ENCODE data around the gene GOSR1.
"Not testable (repeated sequence)": the region's sequence is repeated elsewhere in the genome, so short reads cannot be mapped to it uniquely, and the experiment has no call there.

The GOSR1 gene

DNA sequence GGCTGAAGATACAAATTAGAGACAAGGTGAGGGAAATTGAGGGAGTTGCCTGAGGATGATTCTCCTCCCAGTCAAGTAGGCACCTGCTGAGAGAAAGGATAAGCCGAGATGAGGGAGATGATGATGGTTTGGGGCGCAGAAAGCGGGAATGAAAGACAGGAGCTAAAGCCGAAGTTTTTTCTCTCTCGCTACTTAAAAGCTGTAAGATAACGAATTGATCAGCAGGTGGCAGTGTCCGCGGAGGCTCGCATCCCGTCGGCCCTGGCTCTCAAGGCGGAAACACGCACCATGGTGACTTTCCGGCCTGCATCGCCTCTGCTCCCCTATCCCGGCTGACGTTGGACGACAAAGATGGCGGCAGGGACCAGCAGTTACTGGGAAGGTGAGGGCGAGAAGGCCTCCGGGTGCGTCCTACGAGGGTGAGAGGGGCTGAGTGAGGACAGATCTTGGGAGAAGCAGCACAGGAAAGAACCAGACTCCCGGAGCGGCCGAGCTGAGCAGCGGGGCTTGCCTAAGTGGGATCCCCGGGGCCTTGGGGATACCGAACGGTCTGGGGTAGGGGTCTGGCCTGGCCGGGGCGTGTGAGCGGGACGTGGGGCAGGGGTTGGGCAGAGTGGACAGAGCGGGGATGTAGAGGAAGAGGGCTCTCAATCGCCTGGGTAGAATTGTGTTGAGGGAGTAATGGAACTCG is at the start of gene GOSR1:
Gene GOSR1 (plus strand): TSS at position 326 of the 691 bp plus-strand sequence. CDS start 26 bp downstream, at position 352.
- DNase-seq = peak; percentile 95

DNA sequence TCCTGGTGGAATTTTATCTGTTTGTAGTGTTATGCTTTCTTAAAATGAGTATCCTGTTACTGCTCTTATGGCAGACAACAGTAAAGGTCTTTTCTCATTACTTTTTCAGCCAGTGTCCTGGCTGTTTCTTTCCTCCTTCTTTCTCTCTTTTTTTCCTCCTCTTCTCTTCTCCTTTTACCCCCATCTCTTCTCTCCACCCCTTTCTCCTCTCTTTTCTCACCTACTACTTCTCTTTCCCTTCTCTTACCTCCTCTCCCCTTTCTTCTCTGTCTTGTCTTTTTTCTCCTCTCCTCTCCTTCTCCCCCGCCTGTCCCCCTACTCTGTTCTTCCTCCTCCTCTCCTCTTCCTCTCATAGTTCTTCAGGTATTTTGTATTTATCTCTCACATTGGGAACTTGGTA is 49.6 kb upstream of the GOSR1 start:
- DNase-seq = no peak

DNA sequence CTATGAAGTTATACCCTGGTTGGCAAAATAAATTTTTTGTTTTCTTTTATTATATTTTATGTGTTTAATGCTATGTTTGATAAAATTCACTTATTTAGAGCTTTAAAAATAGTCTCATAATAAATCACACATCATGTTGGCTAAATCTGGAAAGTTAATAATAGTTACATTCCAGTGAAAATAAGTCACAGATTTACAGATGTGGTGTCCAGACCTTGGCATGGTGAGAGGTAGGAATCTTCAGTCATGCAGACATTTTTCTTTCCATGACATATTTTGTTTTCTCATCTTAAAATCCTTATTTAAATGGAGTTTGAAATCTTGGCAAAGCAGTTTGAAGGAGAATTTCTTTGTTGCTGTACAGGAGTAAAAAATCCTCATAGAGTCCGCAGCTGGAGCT is 48.1 kb upstream of the GOSR1 start:
- DNase-seq = no peak

DNA sequence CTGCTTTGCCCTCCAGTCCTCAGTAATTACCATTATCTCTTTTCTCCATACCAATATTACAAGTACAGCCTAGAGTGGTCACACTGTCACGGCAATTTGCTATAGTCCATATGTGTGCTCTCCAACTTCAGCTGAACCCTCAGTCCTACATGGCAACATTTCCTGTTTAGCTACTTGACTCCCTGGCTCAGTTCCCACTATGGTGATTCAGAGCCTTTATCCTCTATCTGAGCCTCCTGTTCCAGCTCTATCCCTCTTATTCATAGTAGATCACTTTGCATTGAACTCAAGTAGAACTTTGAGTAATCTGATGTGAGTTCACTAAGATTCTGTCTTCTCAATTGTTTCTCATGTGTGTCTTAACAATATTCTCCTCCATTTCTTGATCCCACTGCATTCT is 43.7 kb upstream of the GOSR1 start:
- no peak for DNase-seq

DNA sequence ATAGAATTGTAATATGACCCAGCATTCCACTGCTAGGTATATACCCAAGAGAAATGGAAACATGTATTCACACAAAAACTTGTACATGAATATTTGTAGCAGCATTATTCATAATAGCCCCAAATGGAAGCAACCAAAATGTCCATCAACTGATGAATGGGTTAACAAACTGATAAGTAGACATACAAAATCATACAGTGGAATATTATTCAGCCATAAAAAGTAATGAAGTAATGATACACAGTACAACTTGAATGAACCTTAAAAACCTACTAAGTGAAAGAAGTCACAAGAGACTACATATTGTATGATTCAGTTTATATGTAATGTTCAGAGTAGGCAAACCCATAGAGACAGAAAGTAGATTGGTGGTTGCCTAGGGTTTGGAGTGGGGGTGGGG is 40.5 kb upstream of the GOSR1 start:
- no peak for DNase-seq

DNA sequence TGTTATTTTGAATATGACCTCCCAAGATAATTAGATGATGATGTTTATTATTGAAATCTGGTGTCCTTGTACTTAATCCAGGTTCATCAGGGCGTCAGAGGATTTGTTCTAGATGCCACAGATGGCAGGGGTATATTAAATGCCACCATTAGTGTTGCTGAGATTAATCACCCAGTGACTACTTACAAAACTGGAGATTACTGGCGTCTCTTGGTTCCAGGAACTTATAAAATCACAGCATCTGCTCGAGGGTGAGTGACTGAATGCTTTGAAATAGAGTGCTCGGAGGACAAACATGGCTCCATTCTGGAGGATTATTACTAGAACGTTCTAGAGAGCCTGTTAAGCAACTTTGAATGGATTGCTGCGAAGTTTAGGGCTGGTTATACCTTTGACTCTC is 33.5 kb upstream of the GOSR1 start:
- no peak for DNase-seq

DNA sequence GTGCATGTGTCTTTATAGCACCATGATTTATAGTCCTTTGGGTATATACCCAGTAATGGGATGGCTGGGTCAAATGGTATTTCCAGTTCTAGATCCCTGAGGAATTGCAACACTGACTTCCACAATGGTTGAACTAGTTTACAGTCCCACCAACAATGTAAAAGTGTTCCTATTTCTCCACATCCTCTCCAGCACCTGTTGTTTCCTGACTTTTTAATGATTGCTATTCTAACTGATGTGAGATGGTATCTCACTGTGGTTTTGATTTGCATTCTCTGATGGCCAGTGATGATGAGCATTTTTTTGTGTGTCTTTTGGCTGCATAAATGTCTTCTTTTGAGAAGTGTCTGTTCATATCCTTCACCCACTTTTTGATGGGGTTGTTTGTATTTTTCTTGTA is 30.6 kb upstream of the GOSR1 start:
- DNase-seq = not testable (repeated sequence)

DNA sequence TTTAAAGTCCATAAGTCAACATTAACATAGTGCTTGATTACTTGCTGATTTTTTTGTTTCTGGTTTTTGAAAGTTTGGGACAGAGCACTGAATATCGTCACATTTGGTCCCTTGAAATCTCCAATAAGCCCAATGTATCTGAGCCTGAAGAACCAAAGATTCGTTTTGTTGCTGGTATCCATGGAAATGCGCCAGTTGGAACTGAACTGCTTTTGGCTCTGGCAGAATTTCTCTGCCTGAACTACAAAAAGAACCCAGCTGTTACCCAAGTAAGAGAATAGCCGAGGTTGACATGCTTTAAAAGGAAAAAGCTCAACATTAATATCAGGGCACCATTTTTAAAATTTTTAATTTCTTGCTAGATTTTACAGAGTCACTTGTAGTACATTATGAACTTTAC is 27.7 kb upstream of the GOSR1 start:
- peak; percentile 32 for DNase-seq

DNA sequence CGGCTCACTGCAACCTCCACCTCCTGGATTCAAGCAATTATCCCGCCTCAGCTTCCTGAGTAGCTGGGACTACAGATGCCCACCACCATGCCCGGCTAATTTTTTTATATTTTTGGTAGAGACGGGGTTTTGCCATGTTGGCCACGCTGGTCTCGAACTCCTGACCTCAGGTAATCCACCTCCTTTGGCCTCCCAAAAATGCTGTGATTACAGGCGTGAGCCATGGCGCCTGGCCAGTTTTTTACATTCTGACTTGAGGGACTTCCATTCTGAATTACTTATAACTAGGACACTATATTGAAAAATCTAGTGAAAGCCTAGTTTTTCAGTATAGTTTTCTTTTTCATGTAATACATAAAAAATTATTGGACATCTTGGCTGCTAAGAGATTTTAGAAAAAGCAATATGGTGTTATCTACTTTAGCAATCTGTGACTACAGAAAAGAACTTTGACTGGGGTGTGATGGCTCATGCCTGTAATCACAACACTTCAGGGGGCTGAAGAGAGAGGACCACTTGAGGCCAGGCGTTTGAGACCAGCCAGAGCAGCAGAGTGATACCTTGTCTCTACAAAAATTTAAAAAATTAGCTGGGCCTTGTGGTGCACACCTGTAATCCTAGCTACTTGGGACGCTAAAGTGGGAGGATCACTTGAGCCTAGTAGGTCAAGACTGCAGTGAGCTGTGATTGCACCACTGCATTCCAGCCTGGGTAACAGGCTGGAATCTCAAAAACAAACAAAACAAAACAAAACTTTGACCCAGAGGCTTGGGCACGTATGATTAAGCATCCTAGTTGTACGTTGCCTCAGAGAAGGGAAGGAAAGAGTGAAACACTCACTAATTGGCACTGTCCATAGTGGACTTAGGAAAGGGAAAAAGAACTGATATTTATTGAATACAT is 26.8 kb upstream of the GOSR1 start:
- DNase-seq = no peak

DNA sequence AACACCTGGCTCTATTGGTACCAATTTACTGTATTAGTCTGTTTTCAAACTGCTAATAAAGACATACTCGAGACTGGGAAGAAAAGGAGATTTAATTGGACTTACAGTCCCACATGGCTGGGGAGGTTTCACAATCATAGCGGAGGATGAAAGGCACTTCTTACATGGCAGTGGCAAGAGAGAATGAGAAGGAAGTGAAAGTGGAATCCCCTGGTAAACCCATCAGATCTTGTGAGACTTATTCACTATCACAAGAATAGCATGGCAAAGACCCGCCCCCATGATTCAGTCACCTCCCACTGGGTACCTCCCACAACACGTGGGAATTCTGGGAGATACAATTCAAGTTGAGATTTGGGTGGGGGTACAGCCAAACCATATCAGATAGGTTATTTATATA is 22.6 kb upstream of the GOSR1 start:
- no peak for DNase-seq

DNA sequence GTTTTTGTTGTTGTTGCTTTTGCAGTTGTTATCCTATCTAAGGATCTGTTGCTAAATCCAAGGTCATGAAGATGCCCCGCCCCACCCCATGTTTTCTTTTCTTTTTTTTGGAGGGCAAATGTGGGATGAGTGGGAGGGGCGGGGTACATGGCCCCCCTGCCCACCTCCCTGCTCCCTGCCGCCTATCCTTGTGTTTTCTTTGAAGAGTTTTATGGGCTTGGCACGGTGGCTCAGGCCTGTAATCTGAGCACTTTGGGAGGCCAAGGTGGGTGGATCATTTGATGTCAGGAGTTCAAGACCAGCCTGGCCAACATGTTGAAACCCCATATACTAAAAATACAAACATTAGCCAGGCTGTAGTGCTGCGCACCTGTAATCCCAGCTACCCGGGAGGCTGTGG is 18.8 kb upstream of the GOSR1 start:
- no peak for DNase-seq

DNA sequence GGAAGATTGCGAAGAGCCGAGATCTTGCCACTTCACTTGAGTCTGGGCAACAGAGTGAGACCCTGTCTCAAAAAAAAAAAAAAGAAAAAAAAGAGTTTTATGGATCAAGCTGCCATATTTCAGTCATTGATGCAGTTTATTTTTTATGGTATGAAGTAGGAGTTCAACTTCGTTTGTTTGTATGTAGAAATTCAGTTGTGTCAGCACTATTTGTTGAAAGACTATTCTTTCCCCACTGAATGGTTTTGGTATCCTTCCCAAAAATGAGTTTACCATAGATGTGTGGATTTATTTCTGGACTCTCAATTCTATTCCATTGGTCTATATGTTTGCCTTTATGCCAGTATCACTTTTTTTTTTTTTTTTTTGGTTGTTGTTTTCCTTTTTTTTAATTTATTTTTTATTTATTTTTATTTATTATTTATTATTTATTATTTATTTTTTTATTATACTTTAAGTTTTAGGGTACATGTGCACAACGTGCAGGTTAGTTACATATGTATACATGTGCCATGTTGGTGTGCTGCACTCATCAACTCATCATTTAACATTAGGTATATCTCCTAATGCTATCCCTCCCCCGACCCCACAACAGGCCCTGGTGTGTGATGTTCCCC is 18.3 kb upstream of the GOSR1 start:
- not testable (repeated sequence) for DNase-seq

DNA sequence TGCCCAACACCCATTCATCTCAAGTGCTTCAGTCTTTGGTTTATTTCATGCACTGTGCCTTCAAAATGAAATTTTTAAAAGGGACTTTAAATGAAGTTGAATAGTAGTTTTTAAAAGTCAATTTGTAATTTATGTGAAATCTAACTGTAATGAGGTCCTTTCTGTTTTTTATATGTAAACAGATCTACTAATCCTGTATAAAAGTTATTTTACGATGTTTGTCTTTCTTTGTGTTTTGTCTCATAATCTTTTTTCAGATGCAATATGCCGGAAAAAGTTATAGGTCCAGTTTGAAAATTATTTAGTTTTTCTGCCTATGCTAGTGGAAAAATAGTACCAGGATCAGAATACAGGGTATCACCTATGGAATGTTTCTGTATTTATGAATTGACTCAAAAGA is 8.7 kb upstream of the GOSR1 start:
- DNase-seq = no peak

DNA sequence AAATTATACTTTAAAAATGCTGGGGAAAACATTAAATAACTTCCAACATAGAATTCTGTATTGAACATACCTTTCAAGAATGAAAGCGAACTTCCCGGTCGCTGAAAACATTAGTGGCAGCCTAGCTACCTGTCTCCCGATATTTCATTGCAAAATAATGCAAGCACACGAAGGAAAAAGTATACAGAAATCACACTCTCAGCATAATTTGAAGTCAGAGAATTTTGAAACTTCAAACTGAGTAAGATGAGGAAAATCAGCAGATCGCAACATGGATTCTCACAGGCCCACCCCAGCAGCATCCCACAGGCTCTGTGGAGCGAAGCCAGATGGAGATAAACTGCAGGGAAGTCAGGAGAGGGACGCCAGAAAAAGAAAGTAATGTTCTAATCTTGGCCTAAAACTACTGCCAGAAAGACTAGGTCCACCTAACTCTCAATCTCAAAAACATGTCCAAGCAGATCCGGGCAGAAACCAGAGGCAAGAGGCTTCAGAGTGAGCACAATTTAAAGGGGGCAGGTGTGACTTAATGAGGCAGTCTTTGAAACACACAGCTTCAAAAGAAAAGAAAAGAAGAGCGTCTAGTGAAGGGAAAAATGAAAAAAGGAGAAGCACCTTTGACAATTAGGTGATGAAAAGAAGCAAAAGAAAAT is 4.8 kb upstream of the GOSR1 start:
- DNase-seq = no peak

DNA sequence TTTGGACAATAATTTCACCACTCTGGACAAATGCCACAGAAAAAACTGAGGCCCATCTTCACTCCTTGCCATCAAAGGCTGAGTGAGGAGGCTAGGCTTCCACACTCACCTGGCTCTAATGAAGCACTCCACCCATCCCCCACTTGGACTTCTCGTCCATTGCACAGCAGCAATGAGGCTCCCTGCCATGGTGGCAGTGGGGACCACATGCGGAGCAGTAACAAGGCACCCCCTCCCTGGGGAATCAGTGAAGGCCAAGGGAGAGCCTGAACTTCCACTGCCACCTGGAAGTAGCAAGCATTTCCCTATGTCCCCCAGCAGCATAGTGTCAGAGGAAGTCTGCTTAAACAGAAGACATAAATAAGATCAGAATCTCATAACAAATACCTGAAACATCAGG is 2.0 kb upstream of the GOSR1 start:
- no peak for DNase-seq

DNA sequence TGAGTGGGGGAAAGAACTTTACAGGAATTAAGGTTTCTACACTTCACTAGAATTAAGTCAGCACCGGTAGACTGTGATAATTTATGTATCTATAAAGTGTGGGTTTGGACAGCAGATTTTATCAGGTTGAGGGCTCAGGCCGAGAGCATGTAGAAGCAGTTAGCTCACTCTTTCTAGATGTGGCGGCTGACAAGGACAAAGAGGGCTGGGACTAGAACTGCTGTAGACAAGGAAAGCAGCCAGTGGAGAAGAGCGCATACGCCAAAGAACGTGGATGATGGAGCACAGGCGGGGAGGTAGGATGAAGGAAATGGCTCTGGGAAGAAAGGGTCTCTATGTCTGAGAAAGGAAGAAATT is 504 bp upstream of the GOSR1 start:
- DNase-seq = no peak

DNA sequence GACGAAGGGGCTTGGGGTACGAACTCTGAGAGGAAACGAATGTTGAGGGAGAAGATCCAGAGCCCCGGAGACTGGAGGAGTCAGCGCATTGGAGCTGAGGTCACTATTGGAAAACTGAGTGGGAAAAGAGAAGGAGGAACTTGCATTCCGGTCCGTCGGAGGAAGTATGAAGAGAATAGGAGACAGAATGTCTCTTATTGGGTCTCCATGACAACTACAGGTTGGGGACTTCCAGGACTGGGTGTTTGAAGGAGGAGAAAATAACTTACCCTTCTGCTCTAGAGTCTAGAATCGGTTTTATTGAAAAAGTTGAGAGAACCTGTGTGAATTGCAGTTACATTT is 537 bp downstream of the GOSR1 start:
- DNase-seq = no peak

DNA sequence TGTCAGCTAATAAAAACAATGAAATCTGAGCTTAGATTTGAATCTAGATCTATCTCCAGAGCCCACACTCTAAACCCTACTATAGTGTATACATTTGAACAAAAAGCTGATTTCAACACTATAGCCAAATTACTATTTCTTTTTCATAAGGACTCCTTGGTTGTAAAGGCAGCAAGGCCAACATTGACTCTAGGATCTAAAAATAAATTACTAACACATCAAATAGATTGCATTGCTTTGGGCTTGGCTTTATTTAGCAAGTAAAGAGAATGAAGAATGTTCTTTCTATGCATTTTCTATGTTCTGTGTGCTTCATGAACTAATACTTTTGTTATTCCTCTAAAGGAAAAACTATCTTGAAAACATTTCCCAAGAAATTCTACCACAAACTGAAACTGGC is 5.3 kb downstream of the GOSR1 start:
- no peak for DNase-seq

DNA sequence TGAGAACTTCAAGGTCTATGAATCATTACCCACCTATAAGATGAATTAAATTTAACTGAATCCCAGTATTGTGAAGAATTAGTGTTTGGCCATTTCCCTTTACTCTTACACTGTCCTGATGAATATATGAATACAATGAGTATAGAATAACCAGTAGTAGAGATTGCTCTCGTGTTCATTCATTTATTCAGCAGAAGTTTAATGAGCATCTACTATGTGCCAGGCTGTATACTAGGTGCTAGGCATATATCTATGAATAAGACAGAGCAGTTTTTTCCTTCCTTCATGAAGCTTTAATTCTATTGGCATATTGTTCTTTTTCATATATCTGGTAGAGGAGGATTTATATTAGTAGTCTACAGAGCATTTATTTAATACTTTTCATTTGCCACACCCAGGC is 6.0 kb downstream of the GOSR1 start:
- DNase-seq = no peak

DNA sequence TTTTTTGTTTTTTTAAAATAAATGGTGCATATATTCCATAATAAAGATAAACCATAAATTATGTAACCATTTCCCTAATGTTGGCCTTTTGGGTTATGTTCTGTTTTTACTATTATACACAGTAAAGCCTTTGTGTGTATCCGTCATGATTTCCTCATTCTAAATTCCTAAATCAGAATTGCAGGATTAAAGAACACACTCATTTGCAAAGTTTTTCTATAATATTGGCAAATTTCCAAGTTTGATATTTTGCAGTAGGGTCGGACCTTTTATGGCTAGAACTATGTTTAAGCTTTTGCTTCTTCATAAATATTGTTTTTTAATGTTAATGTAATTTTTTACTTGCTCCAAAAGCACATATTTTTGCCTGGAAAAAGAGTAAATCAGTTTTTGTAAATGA is 16.6 kb downstream of the GOSR1 start:
- DNase-seq = no peak

DNA sequence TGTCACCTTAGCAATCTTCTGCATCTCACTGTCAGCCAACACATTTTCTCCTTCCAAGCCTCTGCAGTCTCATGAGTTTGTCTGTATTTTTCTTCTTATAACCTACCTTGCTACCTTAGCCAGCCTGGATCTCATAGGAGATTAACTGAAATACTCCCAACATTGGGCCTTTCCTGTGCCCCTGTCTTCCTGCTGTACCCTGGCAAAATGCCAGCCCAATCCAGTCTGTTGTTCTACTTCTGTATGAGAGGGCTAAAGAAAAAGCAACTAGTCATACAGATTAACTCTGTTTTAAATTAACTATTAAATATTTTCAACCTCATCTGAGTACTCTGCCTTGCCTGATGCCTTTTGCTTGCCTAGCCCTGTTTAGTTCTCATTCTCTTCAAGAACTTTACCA is 18.4 kb downstream of the GOSR1 start:
- DNase-seq = no peak

DNA sequence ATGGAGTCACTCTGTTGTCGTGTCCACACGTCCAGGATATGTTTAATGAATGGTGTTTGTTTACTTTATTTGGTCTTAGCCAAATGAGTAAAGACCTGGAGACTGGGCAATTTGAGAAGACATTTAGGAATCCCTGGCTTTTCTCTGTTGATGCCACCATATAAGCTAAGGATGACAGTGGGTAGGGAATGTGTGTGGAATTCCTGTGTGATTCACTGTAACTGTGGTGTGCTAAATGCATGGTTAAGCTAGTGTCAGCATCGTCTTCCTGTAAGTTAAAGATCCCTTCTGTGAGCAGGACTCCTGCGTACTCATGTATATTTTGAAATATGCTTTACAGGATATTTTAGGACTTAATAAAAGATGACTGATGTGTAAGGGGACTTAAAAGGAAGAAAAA is 26.4 kb downstream of the GOSR1 start:
- DNase-seq = no peak

DNA sequence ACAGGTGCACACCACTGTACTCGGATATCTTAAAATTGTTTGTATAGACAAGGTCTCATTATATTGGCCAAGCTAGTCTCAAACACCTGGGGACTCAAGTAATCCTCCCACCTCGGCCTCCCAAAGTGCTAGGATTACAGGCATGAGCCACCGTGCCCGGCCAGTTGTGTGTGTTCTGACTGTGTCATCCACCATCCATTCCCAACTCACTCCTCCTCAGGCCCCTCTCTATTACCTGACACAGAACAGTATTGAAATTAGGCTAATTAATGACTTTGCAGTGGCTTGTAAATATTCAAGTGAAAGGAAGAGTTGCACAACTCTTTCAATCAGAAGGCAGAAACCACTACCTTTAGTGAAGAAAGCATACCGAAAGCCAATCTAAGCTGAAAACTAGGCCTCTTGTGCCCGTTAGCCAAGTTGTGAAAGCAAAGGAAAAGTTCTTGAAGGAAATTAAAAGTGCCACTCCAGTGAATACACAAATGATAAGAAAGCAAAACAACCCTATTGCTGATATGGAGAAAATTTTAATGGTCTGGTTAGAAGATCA is 28.7 kb downstream of the GOSR1 start:
- DNase-seq = no peak

All from right hindlimb (tissue), 1 donor.